Measurements from ENCODE around the gene AFG3L2.

AFG3L2 gene

DNA sequence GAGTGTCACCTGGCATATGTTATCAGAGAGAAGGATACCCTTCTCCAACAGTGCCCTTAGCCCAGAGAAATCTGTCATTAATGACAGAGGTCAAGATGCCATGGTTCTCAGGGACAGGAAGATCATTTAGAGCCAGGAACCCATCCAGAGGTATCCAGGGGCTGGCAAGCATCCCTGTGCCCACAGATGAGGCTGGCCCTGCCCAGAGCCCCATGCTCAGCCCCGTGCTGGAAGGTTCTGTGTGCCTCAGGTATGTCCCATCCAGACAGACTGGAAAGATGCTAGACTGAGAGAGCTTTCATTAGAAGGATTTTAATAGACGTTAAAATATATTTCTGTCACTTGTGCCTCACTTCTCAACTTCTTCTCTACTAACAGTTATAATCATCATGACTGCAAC is 77.2 kb downstream of the AFG3L2 start:
- DNase-seq, result no peak

- no peak for DNase-seq
Observed at GRCh38 chr18:12296457-12296856, 80.6 kb downstream of the AFG3L2 start.

- no peak for DNase-seq
Observed at GRCh38 chr18:12296087-12296403, 81.0 kb downstream of the AFG3L2 start.

DNA sequence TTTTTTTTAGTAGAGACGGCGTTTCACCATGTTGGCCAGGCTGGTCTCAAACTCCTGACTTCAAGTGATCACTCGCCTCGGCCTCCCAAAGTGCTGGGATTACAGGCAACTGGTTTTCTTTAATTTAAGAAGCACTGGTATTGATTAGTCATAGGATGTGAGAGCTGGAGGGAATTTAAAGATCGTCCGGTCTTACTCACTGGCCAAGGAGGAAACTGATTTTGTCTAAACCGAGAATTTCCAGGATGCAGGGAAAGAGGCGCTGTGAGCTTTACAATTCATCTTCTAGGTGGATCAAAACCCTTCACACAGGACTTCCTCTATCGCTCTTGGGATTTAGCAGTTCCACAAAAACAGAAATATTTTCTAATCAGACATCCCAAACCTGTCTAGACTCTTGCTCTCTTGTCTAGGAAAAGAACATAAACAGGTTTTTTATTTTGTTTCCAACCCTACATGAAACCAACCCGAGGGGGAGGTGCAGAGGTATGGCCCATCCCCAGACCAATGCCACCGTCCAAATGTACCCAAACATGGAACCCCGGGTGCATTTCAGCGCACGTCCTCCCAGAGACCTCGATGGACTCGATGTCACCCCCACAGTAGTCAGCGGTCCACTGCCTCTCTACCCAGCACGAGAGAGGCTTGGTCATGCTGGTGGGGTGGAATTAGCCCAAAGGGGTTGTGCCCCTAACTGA is 81.5 kb downstream of the AFG3L2 start:
- no peak for DNase-seq

GRCh38 chr18:12293831-12294230 is 83.2 kb downstream of the AFG3L2 start:
- no peak for DNase-seq

DNA sequence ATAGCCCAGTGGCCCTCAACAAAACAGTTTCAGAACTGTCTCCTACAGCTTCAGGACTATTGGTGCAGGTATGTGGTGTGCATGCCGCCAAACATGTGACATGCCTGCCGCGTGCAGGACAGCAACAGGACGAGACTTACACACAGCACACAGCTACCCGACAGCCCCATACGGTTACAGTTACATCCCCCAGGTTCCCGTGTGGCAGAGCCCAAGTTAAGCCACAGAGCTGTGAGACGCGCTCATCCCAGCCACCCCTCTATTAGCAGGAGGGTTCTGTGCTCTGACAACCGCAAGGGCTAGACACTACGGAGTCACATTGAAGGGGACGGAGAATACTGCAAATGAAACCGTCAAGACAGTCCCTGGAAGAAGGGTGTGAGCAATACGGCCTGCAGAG is 85.3 kb downstream of the AFG3L2 start:
- DNase-seq, result no peak

DNA sequence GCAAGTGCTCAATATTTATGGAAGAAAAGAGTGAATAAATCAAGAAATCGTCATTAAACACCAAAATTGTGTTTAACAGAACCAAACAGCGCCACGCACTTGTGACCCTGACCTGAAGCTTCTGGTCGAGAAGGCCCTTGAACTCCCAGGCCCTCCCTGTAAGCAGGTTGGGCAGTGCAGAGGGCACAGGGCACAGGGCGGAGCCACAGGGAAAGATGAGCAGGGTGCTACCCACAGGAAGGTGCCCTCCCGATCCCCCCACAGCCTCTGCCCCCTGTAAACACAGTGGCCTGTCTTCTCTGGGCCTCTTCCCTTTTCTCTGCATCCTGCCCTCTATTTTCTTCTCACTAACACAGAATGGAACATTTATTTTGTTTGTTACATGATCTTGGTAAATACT is 85.9 kb downstream of the AFG3L2 start:
- no peak for DNase-seq

- no peak for DNase-seq
Observed at GRCh38 chr18:12290086-12290485, 86.9 kb downstream of the AFG3L2 start.

DNA sequence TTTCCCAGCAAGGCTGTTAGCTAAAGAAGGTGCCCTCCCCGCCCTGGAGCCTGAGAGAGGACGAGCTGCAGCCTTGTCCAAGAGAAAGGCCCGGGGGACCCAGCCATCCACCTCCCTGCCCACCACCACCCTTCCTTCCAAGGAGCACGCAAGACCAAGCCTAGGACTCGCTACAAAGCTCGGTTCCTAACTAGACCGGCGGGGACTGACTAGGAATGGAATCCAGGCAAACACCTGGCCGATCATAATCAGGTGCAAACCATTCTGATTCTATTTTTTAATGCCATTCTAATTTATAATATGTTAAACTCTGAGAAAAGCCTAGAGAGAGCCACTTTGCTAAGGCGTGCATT is 88.6 kb downstream of the AFG3L2 start:
- DNase-seq, result no peak

GRCh38 chr18:12287684-12288402 is 89.2 kb downstream of the AFG3L2 start:
- DNase-seq, result peak; percentile 71

- DNase-seq, result no peak
Observed at GRCh38 chr18:12287131-12287681, 89.8 kb downstream of the AFG3L2 start.

DNA sequence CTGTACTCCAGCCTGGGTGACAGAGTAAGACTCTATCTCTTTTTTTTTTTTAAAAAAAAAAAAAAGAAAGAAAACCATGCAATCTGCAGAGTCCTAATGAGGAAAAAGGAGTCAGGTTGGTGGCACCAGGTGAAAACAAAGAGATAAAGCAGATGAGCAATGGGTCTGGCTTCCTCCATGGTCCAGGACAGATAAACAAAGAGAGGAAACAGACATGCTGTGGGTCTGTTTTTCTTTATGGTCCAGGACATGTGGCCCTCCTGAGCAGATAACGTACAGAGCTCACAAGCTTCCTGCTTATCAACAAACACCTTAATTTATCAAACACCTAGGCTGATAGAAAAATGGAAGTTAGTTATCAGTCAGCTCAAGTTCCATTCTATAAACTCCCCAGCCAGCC is 93.4 kb downstream of the AFG3L2 start:
- DNase-seq, result no peak

DNA sequence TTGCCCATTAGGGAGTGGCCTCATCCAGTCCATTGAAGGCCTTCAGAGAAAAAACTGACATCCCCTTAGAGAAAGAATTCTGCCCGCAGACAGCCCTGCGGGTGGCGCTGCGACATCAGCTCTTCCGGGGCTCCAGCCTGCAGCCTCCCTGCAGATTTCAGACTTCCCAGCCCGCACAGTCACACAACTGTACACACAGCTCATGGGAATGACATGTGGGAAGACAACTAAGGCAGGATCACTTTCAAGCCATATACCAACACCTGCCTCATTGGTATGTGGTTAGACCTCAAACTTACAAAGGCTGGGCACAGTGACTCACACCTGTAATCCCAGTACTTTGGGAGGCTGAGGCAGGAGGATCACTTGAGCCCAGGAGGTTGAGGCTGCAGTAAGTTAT is 93.8 kb downstream of the AFG3L2 start:
- no peak for DNase-seq

DNA sequence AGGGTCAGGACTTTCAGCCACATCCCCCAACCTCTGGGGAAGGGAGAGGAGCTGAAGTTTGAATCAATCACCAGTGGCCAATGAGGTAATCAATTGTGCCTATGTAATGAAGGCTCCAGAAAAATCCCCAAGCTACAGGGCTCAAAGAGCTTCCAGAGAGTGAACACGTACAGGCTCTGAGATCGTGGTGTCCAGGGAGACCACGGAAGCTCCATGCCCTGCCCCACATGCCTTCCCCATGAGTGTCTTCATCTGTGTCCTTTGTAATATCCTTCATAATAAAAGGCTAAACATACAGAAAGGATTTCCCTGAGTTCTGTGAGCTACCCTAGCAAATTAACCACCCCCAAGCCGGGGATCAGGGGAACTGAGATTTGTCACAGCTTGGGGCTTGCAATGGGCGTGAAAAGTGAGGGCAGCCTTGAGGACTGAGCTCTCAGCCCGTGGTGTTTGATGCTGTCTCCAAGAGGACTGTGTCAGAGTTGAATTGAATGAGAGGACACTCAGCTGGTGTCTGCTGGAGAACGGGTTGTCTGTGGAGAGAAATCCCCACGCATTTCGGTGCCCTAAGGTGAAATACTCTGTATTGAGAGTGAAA is 94.5 kb downstream of the AFG3L2 start:
- DNase-seq, result no peak

- no peak for DNase-seq
Observed at GRCh38 chr18:12281861-12282260, 95.2 kb downstream of the AFG3L2 start.

DNA sequence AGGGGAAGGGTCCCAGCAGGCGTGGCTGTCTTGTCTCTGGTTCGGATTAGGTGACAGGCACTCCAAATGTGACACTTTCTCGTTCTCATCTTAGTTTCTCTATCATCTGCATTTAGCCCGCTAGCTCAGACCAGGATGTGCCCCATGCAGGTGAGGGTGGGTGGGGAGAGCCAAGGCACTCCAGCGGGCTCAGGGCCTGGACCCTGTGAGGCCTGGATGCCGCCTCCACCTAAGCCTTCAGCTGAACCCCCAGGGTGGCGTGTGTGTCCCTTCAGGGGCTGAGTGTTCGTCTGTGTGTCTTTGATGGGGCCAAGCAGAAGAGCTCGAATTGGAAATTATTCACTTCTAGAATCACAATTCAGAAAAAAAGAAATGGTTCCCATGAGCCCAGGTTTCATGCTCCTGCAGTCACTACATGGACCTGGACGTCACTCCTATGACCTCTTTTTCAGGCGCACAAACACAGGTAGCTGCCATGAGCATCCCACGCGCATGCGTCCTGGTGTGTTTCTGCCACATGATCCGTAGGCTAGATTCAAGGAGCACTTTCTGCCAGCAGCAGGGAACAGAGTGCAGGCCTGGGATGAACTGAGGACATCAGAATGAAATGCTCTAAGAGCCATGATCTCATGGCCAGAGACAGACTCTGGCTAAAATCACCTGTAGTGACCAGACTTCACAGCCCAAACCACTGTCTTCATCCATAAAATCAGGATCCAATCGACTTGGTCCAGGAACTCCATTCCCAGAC is 97.1 kb downstream of the AFG3L2 start:
- DNase-seq, result no peak
